ENCODE data around the gene TMED10.

Gene TMED10

DNA sequence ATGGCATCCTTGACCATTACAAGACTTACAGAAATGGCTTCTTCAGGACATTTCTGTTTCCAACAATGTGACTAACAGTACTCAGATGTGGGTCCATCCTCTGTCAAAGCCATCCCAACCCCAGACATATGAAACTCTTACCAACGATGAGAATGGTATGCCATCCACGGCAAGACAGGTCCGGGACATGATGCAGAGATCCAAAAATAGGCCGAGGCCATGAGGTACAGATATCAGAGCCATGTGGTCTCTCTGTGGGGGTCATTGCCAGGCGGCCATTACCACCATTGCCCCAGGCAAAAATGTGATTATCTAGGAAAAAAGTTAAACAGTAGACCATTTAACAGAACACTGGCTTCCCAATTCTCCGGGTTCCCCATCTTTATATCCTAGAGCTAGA lies 79.5 kb downstream of the TMED10 start:
- DNase-seq (ENCODE audit: extremely low read depth, low read depth): no peak

DNA sequence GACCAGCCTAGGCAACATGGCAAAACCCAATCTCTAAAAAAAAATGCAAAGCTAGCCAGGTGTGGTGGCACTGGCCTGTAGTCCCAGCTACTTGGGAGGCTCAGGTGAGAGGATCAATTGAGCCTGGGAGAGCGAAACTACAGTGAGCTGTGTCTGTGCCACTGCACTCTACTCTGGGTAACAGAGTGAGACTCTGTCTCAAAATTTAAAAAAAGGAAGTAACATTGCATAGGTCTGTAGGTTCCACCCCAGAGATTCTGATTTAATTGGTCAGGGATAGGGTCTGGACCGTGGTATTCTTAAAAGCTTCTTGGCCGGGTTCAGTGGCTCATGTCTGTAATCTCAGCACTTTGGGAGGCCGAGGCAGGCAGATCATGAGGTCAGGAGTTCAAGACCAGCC lies 80.7 kb downstream of the TMED10 start:
- DNase-seq (ENCODE audit: extremely low read depth, low read depth): no peak
- TF ChIP-seq, protein P1, sequence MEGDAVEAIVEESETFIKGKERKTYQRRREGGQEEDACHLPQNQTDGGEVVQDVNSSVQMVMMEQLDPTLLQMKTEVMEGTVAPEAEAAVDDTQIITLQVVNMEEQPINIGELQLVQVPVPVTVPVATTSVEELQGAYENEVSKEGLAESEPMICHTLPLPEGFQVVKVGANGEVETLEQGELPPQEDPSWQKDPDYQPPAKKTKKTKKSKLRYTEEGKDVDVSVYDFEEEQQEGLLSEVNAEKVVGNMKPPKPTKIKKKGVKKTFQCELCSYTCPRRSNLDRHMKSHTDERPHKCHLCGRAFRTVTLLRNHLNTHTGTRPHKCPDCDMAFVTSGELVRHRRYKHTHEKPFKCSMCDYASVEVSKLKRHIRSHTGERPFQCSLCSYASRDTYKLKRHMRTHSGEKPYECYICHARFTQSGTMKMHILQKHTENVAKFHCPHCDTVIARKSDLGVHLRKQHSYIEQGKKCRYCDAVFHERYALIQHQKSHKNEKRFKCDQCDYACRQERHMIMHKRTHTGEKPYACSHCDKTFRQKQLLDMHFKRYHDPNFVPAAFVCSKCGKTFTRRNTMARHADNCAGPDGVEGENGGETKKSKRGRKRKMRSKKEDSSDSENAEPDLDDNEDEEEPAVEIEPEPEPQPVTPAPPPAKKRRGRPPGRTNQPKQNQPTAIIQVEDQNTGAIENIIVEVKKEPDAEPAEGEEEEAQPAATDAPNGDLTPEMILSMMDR (IDR thresholded peaks at IDR 0.05; ENCODE audit: low read depth, low read length, missing control alignments): no peak
- no peak overlapping the region for H3K4me3 ChIP-seq (replicated peaks; ENCODE audit: low read depth, low read length)

More for the DNA sequence above, 79.5 kb downstream of the TMED10 start:
- TF ChIP-seq, protein P1 (IDR thresholded peaks at IDR 0.05; ENCODE audit: low read depth, low read length, missing control alignments): no peak
- no peak overlapping the region for H3K4me3 ChIP-seq (replicated peaks; ENCODE audit: low read depth, low read length)

DNA sequence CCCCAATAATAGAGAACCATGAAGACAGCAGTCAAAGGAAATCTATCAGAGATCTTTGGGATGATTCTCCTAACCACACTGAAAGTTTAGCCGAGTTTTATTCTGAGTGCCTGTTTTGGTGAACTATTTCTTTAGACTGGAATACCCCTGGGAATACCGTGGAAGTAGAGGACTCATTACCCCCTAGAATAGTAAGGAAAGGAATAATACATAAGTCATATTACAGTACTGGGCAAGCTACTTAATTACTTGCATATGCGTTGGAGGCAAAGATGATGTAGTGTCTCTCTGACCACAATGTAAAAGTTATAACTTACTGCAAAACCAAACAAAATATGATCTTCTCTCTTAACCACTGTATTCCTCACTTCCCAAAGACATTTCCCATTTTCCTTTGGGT lies 81.5 kb downstream of the TMED10 start:
- TF ChIP-seq, protein P1 (IDR thresholded peaks at IDR 0.05; ENCODE audit: low read depth, low read length, missing control alignments): no peak
- no peak overlapping the region for H3K4me3 ChIP-seq (replicated peaks; ENCODE audit: low read depth, low read length)
- no peak for DNase-seq (ENCODE audit: extremely low read depth, low read depth)

DNA sequence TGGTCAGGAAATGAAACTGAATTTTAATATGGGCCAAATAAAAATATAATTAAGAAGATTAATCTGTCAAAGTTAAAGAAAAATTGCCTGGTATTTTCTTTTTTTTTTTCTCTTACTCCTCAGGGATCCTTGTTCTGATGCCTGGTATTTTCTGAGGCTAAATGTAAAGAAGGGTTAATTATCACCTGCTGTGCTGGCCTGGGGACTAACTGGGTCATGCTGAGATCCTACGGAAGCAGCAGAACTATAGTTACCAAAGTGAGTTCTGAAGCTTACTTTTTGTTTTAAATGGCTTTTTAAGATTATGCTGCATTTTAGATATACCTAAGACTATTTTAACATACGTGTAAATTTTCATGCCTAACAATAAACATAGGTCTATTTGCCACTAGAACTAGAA lies 83.7 kb downstream of the TMED10 start:
- no peak overlapping the region for H3K4me3 ChIP-seq (replicated peaks; ENCODE audit: low read depth, low read length)
- DNase-seq (ENCODE audit: extremely low read depth, low read depth): no peak
- TF ChIP-seq, protein P1 (IDR thresholded peaks at IDR 0.05; ENCODE audit: low read depth, low read length, missing control alignments): no peak

DNA sequence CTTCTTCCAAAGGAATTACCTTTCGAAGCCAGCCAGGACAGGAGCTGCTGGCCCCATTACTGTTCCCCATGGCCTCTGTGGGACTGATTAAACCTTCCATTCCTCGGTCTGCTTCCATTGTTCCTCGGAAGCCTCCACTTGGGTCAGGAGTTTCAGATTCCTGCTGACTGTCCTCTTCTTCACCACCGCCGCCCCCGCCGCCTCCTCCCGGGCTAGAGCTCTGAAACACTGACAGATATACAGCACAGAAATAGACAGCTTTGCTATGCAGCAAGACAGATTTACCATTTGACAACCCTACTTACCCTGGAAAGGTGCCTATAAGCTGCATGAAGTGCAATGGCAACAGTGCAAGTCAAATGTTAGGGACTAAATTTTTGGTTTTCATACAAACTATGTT lies 85.2 kb downstream of the TMED10 start:
- DNase-seq (ENCODE audit: extremely low read depth, low read depth): no peak
- TF ChIP-seq, protein P1 (IDR thresholded peaks at IDR 0.05; ENCODE audit: low read depth, low read length, missing control alignments): no peak
- H3K4me3 ChIP-seq (replicated peaks; ENCODE audit: low read depth, low read length): no peak overlapping the region

DNA sequence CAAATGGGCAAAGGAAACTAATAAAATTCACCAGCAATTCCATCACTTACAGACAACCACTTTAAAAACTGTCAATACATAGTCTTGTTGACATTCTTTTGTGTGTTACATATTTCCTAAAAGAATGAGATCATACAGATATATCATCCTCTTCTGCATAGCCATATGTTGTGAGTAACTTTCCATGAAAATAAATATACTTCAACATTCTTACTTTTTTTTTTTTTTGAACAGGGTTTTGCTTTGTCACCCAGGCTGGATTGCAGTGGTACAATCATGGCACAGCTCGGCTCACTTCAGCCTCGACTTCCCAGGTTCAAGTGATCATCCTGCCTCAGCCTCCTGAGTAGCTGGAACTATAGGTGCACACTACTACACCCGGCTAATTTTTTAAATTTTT lies 86.1 kb downstream of the TMED10 start:
- TF ChIP-seq, protein P1 (IDR thresholded peaks at IDR 0.05; ENCODE audit: low read depth, low read length, missing control alignments): no peak
- DNase-seq (ENCODE audit: extremely low read depth, low read depth): no peak
- H3K4me3 ChIP-seq (replicated peaks; ENCODE audit: low read depth, low read length): no peak overlapping the region
